Measurements from ENCODE around the gene DMD. TPM values are rescaled to one million over a fixed set of nuclear protein-coding genes. Genes with fewer than 3 reads are reported as not detected.

DMD gene
- total RNA-seq, 1 experiment from 2014 or later: 19.3 TPM

- Mint-ChIP-seq H3K4me3 (ENCODE audit: unreplicated experiment) (no peak overlapping the region), H3K9me3 (ENCODE audit: unreplicated experiment) (no peaks in the 10 kb centered on the region), H3K4me1 (ENCODE audit: insufficient read depth, unreplicated experiment) (no peaks in the 10 kb centered on the region), H3K36me3 (ENCODE audit: insufficient read depth, unreplicated experiment) (no peaks in the 10 kb centered on the region), H3K27me3 (ENCODE audit: insufficient read depth, unreplicated experiment) (peaks cover 61% of the 10 kb centered on the region), H3K27ac (ENCODE audit: low read depth, unreplicated experiment) (no peak overlapping the region)
- BruUV-seq (replicated peaks): no TSS peak
- intact Hi-C loops (cut with micrococcal nuclease): no loop called here
- CTCF ChIA-PET: no interaction called here
- no peak for DNase-seq (ENCODE audit: unreplicated experiment)
- no peak for TF ChIP-seq CTCF (IDR thresholded peaks at IDR 0.05; ENCODE audit: unreplicated experiment)
- POLR2A ChIA-PET: no interaction called here
These were observed 1500.2 kb downstream of the DMD start for GRCh38 chrX:31711166-31711565.

GRCh38 chrX:31708116-31708515, 1503.2 kb downstream of the DMD start:
- H3K4me1 Mint-ChIP-seq (ENCODE audit: insufficient read depth, unreplicated experiment): no peaks in the 10 kb centered on the region
- no peaks in the 10 kb centered on the region for H3K9me3 Mint-ChIP-seq (ENCODE audit: unreplicated experiment)
- ChIA-PET CTCF (no interaction called here), POLR2A (no interaction called here)
- no peak for TF ChIP-seq CTCF (IDR thresholded peaks at IDR 0.05; ENCODE audit: unreplicated experiment)
- H3K27me3 Mint-ChIP-seq (ENCODE audit: insufficient read depth, unreplicated experiment): peaks cover 78% of the 10 kb centered on the region
- no peaks in the 10 kb centered on the region for H3K36me3 Mint-ChIP-seq (ENCODE audit: insufficient read depth, unreplicated experiment)
- intact Hi-C loops (cut with micrococcal nuclease): no loop called here
- no TSS peak for BruUV-seq (replicated peaks)
- no peak overlapping the region for H3K4me3 Mint-ChIP-seq (ENCODE audit: unreplicated experiment)
- no peak for DNase-seq (ENCODE audit: unreplicated experiment)
- no peak overlapping the region for H3K27ac Mint-ChIP-seq (ENCODE audit: low read depth, unreplicated experiment)

GRCh38 chrX:31706466-31706865, 1504.9 kb downstream of the DMD start:
- no peak for DNase-seq (ENCODE audit: unreplicated experiment)
- H3K9me3 Mint-ChIP-seq (ENCODE audit: unreplicated experiment): no peaks in the 10 kb centered on the region

GRCh38 chrX:31705816-31706215, 1505.5 kb downstream of the DMD start:
- TF ChIP-seq CTCF (IDR thresholded peaks at IDR 0.05; ENCODE audit: unreplicated experiment): no peak
- ChIA-PET CTCF (interaction anchor here (0.7 kb wide), 1 partner anchor 1070 kb away, joined by 3 read pairs; no protein-coding TSS in a partner anchor), POLR2A (no interaction called here)
- no peaks in the 10 kb centered on the region for H3K9me3 Mint-ChIP-seq (ENCODE audit: unreplicated experiment)
- H3K27me3 Mint-ChIP-seq (ENCODE audit: insufficient read depth, unreplicated experiment): peaks cover 90% of the 10 kb centered on the region
- intact Hi-C loops (cut with micrococcal nuclease): no loop called here
- no peaks in the 10 kb centered on the region for H3K36me3 Mint-ChIP-seq (ENCODE audit: insufficient read depth, unreplicated experiment)
- no peaks in the 10 kb centered on the region for H3K4me1 Mint-ChIP-seq (ENCODE audit: insufficient read depth, unreplicated experiment)
- BruUV-seq (replicated peaks): no TSS peak
- H3K4me3 Mint-ChIP-seq (ENCODE audit: unreplicated experiment): no peak overlapping the region
- no peak for DNase-seq (ENCODE audit: unreplicated experiment)
- no peak overlapping the region for H3K27ac Mint-ChIP-seq (ENCODE audit: low read depth, unreplicated experiment)

More at GRCh38 chrX:31706466-31706865, 1504.9 kb downstream of the DMD start:
- CTCF ChIA-PET: interaction anchor here (0.7 kb wide), 1 partner anchor 1071 kb away, joined by 3 read pairs; no protein-coding TSS in a partner anchor
- Mint-ChIP-seq H3K4me1 (ENCODE audit: insufficient read depth, unreplicated experiment) (no peaks in the 10 kb centered on the region), H3K36me3 (ENCODE audit: insufficient read depth, unreplicated experiment) (no peaks in the 10 kb centered on the region), H3K4me3 (ENCODE audit: unreplicated experiment) (no peak overlapping the region), H3K27me3 (ENCODE audit: insufficient read depth, unreplicated experiment) (peaks cover 84% of the 10 kb centered on the region), H3K27ac (ENCODE audit: low read depth, unreplicated experiment) (no peak overlapping the region)
- POLR2A ChIA-PET: no interaction called here
- intact Hi-C loops (cut with micrococcal nuclease): no loop called here
- no peak for TF ChIP-seq CTCF (IDR thresholded peaks at IDR 0.05; ENCODE audit: unreplicated experiment)
- BruUV-seq (replicated peaks): no TSS peak

Data from MCF 10A (cell line).